ENCODE results near the gene KCTD21.
A peak's percentile ranks its signal among the peaks of the same experiment; 100 is the strongest.

The KCTD21 gene

DNA sequence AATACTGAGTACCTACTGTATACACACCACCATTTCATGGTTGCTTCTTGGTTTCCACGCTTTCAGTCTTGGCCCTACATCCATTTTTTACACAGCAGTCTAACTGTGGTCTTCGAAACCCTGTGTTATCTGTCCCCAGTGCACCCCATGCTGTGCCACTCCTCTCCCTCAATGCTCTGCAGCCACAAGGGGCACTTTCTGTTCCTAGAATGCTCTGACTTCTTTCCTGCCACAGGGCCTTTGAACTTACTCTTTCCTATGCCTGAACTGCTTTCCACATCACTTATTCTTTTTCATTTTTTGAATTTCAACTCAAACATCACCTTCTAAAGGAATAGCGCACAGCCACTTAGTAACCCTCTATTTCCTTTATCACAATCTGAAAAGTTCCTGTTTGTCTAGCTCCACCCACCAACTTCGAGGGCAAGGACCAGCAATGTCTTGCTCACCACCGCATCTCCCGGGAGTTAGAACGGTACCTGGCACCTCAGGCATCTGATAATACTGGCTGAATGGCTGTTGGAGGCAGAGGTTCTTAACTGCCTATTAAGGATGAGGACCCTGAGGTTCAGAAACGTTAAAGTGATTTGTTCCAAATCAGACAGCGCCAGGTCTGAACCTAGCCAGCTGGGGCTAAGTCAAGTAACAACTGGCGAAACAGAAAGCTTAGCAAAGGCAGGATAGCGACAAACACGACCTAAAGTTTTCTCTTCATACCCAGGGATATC is 49.6 kb downstream of the KCTD21 start:
- peak; percentile 41 for DNase-seq

DNA sequence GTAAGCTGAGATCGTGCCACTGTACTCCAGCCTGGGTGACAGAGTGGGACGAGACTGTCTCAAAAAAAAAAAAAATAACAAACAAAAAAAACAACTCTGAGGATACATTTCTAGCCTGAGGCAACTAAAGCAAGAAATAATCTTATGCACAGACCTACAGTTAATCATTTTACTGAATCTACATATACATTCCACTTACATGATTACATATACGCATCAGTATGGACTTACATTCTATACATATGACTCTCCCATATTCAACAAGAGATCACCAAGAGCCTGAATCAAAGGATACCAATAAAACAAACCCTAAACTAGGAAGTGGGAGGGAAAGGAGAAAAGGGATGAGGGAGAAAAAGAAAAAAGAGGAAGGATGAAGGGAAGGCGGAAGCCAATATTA is 50.1 kb downstream of the KCTD21 start:
- DNase-seq = no peak

DNA sequence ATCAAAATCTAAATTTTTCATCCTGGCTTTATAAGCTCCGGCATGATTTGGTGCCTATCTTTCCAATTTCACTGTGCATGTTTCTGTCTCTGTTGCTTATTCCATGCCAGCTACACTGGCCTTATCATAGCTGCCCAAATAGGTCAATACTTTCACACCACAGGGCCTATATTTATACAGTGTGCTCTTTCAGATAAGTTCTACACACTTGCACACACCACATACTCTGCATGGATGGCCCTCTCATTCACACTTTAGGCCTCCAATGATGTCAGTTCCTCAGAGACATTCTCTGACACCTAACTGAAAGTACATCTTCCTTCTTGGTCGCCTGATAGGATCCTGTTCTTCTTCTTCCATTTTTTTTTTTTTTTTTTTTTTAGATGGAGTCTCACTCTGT is 56.0 kb downstream of the KCTD21 start:
- no peak for DNase-seq

DNA sequence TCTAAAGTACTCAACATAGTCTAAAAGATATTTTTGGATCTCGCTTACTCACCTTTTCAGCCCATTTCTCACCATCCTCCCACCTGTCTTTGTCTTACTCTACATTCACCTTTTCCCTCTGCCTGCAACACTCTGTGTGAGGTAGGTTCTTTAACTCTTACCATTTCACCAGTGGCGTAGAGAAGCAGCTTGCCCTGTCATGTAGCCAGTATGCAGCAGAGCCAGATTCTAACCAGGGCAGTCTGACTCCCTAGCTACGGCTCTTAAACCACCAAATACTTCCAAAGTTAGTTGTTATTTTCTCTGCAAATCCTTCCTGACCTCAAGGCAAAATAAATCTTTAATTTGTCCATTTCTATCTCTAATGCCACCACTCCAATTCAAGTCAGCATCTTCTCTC is 56.5 kb downstream of the KCTD21 start:
- no peak for DNase-seq

DNA sequence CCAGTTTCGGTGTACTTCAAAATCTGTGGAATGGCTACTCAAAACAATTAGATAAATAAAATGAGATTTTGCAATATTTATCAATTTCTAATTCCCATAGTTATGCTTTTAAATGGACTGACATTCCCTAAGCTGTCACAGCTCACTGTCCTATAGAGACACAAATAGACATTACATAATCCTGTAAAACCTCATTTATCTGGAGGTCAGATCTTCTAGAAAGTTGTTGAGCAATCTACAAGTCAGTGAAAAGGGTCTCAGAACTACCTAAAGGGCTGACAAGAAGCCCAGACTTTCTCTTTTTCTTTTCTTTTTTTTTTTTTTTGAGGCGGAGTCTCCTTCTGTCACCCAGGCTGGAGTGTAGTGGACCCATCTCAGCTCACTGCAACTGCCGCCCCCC is 61.0 kb downstream of the KCTD21 start:
- DNase-seq = no peak

Measured in left hindlimb (tissue), 1 donor.